KOPT-K1 (cell line): ENCODE data around the gene PSRC1.

Experiments
- H3K27ac ChIP-seq: fragments of 200-600 bp; sonication (generic); 2 replicates; pipeline ENCODE4 v1.5.1; 2016; ENCODE audit warnings: antibody characterized with exemption, mild to moderate bottlenecking, low read depth, low read length; ENCODE audit not compliant: poor library complexity, severe bottlenecking
- H3K36me3 ChIP-seq: fragments of 200-600 bp; sonication (generic); 2 replicates; pipeline ENCODE4 v1.5.1; 2017; ENCODE audit warnings: antibody characterized with exemption, mild to moderate bottlenecking, low read length, moderate library complexity; ENCODE audit not compliant: insufficient read depth
- H3K9me3 ChIP-seq: fragments of 200-600 bp; sonication (generic); 2 replicates; pipeline ENCODE4 v1.5.1; 2017; ENCODE audit warnings: antibody characterized with exemption, low read length, mild to moderate bottlenecking; ENCODE audit not compliant: insufficient read depth, poor library complexity, severe bottlenecking

Gene PSRC1

GRCh38 chr1:109251277-109252166 lies 31.4 kb downstream of the PSRC1 start:
- H3K27ac ChIP-seq: no peak overlapping the region

GRCh38 chr1:109250454-109251276 lies 32.3 kb downstream of the PSRC1 start:
- no peak overlapping the region for H3K27ac ChIP-seq

More at GRCh38 chr1:109251277-109252166, 31.4 kb downstream of the PSRC1 start:
- Histone ChIP-seq H3K36me3 (no peaks in the 10 kb centered on the region), H3K9me3 (no peaks in the 10 kb centered on the region)

GRCh38 chr1:109249654-109250401 lies 33.1 kb downstream of the PSRC1 start:
- Histone ChIP-seq H3K27ac (no peak overlapping the region), H3K9me3 (no peaks in the 10 kb centered on the region), H3K36me3 (no peaks in the 10 kb centered on the region)

More at GRCh38 chr1:109250454-109251276, 32.3 kb downstream of the PSRC1 start:
- Histone ChIP-seq H3K9me3 (no peaks in the 10 kb centered on the region), H3K36me3 (no peaks in the 10 kb centered on the region)

- Histone ChIP-seq H3K36me3 (no peaks in the 10 kb centered on the region), H3K27ac (no peak within 1 kb of the TSS), H3K9me3 (no peaks in the 10 kb centered on the region)
These were observed 33.9 kb downstream of the PSRC1 start, which contains the start of gene CELSR2 for GRCh38 chr1:109248797-109249629. CELSR2 (plus strand) TSS chr1:109249539; CDS start chr1:109250080, 541 bp downstream.

GRCh38 chr1:109248444-109248796 lies 34.5 kb downstream of the PSRC1 start:
- Histone ChIP-seq H3K9me3 (no peaks in the 10 kb centered on the region), H3K27ac (no peak overlapping the region), H3K36me3 (no peaks in the 10 kb centered on the region)

- H3K27ac ChIP-seq: no peak overlapping the region
- no peaks in the 10 kb centered on the region for H3K9me3 ChIP-seq
- H3K36me3 ChIP-seq: no peaks in the 10 kb centered on the region
These were observed 35.3 kb downstream of the PSRC1 start for GRCh38 chr1:109247401-109248365.

- Histone ChIP-seq H3K27ac (no peak overlapping the region), H3K36me3 (no peaks in the 10 kb centered on the region), H3K9me3 (no peaks in the 10 kb centered on the region)
These were observed 36.8 kb downstream of the PSRC1 start for GRCh38 chr1:109246141-109246551.

- H3K36me3 ChIP-seq: peaks cover 9% of the 10 kb centered on the region
- H3K27ac ChIP-seq: no peak overlapping the region
- no peaks in the 10 kb centered on the region for H3K9me3 ChIP-seq
These were observed 38.9 kb downstream of the PSRC1 start for GRCh38 chr1:109243860-109244552.

GRCh38 chr1:109243221-109243620 lies 39.7 kb downstream of the PSRC1 start:
- Histone ChIP-seq H3K36me3 (peaks cover 17% of the 10 kb centered on the region), H3K27ac (no peak overlapping the region)

GRCh38 chr1:109242387-109242786 lies 40.6 kb downstream of the PSRC1 start:
- Histone ChIP-seq H3K36me3 (peaks cover 25% of the 10 kb centered on the region), H3K9me3 (no peaks in the 10 kb centered on the region), H3K27ac (no peak overlapping the region)

More at GRCh38 chr1:109243221-109243620, 39.7 kb downstream of the PSRC1 start:
- H3K9me3 ChIP-seq: no peaks in the 10 kb centered on the region

GRCh38 chr1:109241841-109242345 lies 41.1 kb downstream of the PSRC1 start:
- Histone ChIP-seq H3K36me3 (peaks cover 30% of the 10 kb centered on the region), H3K27ac (no peak overlapping the region), H3K9me3 (no peaks in the 10 kb centered on the region)

- H3K9me3 ChIP-seq: no peaks in the 10 kb centered on the region
- H3K27ac ChIP-seq: no peak overlapping the region
- peaks cover 36% of the 10 kb centered on the region for H3K36me3 ChIP-seq
These were observed 41.6 kb downstream of the PSRC1 start for GRCh38 chr1:109241344-109241743.
